GM19395 (cell line): ENCODE data around the gene MCRS1.

Experiments used
- ATAC-seq: cut with Tn5 transposase; IDR thresholded peaks from one replicate; pipeline ENCODE4 v1.9.1; 2021; ENCODE audit warnings: mild to moderate bottlenecking, moderate library complexity; ENCODE audit not compliant: unreplicated experiment

The MCRS1 gene

DNA sequence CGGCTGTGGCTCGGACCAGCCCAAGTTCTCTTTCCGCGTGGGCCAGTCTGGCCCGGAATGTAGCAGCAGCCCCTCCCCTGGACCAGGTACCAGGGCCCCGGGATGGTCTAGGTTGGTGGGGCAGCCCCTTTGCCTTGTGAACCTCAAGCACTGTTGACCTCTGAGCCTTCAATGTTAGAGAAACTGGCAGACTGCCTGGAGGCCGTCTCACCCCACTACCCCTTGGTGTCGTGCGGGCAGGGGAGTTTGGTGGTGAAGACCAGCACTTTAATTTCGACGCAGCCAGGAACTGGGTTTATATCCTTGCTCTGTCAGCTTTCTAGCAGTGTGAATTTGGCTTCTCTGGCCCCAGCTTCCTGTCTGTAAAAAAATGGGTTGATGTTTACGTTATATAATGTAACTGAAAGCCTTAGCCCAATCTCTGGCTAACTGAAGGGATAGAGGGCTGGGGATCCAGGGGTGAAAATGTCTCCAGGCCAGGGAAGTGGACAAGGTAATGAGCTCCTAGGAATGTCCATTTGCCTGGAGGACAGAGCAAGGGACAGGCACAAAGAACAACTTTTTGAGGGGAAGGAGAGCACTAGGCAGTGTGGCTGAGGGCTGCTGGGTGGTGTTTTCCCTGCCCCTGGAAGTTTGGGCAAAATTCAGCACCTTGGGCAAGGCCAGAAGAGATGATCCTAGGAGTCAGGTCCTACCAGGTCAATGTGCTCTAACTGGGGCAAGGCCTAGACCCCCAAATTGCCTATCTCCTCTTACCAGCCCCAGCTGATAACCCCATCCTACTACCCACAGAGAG is 11.4 kb downstream of the MCRS1 start:
- no peak for ATAC-seq

GRCh38 chr12:49555631-49556390 is 12.1 kb downstream of the MCRS1 start:
- ATAC-seq, result no peak

DNA sequence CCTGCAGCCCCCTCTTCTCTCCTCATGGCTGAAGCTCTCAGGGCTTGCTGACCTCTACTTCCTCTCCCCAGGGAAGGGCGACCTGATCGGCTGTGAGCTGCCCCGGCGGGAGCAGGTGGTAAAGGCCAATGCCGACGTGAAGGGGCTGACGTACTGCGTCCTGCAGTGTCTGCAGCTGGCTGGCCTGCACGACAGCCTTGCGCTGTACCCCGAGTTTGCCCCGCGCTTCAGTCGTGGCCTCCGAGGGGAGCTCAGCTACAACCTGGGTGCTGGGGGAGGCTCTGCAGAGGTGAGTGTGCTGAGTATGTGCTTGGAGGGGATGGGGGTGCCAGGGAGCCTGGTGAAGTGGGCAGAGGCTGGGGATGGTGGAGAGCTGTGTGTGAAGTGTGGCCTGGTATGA is 13.7 kb downstream of the MCRS1 start:
- ATAC-seq, result no peak

DNA sequence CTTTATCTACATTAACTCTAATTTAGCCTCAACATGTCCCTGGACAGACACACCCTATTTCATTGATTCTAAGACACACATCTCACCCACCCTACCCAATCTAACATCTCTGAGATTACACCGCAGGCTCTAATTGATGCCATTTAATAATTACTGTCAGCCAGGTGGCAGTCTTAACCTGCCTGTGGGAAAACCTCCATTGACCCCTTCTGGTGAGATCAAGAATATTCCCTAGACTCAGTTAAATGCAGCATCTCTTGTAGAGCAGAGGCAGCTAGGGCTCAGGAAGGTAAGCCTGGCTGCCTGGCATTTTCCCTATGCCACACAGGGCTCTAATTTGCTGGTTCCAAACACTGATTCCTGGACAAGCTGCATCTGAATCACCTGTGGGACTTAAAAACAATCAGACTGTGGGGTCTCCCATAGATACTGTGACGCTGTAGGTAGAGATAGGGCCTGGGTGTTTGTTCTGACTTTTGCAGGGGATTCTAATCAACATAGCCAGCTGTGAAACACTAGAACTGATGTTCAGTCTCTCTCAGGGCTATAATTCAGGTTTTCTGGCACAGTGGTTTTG is 14.3 kb downstream of the MCRS1 start:
- no peak for ATAC-seq

DNA sequence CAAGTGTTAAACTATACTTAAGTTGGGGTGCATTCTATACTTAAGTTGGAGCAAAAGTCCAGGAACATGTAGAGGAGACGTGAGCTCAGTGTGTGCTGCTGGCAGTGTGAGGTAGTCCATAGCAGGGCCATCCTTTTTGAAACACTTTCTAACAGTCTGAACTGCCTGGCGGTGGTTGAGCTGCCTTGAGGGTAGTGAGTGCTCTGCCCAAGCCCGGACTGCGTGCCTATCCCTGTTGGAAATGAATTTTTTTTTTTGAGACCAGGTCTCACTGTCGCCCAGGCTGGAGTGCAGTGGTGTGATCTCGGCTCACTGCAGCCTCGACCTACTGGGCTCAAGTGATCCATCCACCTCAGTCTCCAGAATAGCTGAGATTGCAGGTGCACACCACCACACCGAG is 15.0 kb downstream of the MCRS1 start:
- no peak for ATAC-seq

DNA sequence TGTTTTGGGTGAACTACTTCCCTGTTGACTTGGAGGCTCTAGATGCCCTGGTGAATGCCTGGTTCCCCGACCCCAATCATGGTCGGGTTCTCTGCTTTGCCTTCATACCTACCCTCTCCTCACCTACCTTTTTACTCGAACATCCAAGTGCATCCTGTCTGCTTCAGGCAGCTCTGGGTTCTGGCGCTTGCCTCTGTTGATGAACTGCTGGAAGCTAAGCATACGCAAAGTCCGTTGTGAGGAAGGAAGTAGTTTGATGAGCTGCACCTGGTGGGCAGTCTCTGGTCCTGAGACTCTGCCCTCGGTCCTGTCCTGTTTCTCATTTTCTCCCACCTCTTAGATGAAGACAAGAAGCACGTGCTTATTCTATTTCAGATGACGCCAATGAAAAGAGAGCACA is 15.5 kb downstream of the MCRS1 start:
- no peak for ATAC-seq

GRCh38 chr12:49552014-49552413 is 15.9 kb downstream of the MCRS1 start:
- no peak for ATAC-seq

DNA sequence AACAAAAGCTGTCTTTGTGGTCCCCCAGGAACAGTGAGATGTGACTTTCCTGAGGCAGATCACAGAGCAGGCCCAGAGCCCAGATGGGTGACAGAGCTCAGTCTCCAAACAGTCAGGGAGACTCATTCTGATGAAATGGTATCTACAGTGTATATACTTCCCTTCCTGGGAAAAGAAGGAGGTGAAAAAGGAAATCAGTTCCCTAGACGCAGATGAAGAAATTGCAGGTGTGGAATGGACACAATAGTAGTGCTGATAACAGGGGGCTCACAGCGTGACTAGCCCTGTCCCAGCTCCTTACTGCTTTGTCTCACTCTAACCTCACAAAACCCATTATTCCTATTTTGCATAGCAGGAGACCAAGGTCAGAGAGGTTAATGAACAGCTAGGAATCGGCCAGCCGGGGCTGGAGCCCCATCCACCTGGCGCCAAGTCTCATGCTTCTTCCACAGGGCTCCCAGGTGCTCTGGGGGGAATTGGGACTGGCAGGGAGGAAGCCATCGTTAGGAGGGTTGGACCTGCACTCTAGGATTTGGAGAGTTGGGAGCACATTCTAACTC is 17.2 kb downstream of the MCRS1 start:
- ATAC-seq, result no peak

- ATAC-seq, result no peak
Measured at GRCh38 chr12:49549735-49550692, 17.9 kb downstream of the MCRS1 start.

GRCh38 chr12:49548822-49549648 is 18.9 kb downstream of the MCRS1 start:
- ATAC-seq, result no peak

GRCh38 chr12:49548481-49548821 is 19.5 kb downstream of the MCRS1 start:
- no peak for ATAC-seq

GRCh38 chr12:49547090-49547690 is 20.8 kb downstream of the MCRS1 start:
- no peak for ATAC-seq

GRCh38 chr12:49546481-49546880 is 21.5 kb downstream of the MCRS1 start:
- ATAC-seq, result no peak

GRCh38 chr12:49545815-49546214 is 22.1 kb downstream of the MCRS1 start:
- ATAC-seq, result no peak

- no peak for ATAC-seq
Measured at GRCh38 chr12:49543914-49544815, 23.8 kb downstream of the MCRS1 start.

GRCh38 chr12:49543221-49543913 is 24.6 kb downstream of the MCRS1 start:
- no peak for ATAC-seq

DNA sequence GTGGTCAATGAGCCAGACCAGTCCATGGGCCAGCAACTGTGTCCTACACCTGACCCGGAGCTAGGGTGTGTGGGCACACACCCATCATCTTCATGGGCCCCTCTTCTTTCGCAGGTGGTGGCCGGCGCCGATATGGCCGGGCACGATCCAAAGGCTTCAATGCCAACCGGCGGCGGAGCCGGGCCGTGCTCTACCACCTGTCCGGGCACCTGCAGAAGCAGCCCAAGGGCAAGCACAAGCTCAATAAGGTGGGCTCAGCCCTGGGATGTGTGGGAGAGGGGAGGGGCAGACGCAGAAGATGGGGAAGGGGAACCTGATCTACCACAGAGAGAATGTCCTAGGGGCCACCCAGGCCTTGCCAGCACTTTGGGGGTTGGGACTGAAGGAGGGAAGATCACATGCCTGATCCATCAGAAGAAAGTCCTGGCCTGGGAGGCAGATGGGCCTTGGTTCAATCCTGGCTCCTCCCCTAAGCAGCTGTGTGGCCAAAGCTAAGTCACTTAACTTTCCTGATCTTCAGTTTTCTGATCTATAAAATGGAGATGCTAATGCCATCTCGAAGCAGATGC is 25.3 kb downstream of the MCRS1 start:
- ATAC-seq, result no peak
